GM12878 (cell line): Measurements from ENCODE around the gene PTPRD. TPM values are rescaled to one million over a fixed set of nuclear protein-coding genes. Genes with fewer than 3 reads are reported as not detected.

ENCODE experiments used
- ATAC-seq: fragments of 200-7000 bp; cut with Tn5 transposase; 3 replicates; pipeline ENCODE4 v1.9.1; 2020; ENCODE audit warnings: mild to moderate bottlenecking, moderate library complexity
- BruUV-seq: library from RNA; stranded (reverse); fragments of 400-500 nt; replicated peaks from 2 replicates; lab custom pipeline; 2021; lab: Mats Ljungman, UMichigan
- CTCF ChIA-PET: fragments of 300-600 bp; sonication (Branson Sonifier 250); formaldehyde crosslinking; extraction: SDS; loops from one replicate; lab custom pipeline; 2021; ENCODE audit warnings: inconsistent platforms; lab: Yijun Ruan, JAX
- POLR2A ChIA-PET: fragments of 350-600 bp; formaldehyde crosslinking; extraction: SDS; loops from one replicate; lab custom pipeline; 2021; ENCODE audit warnings: inconsistent platforms; lab: Charles Lee
- RAD21 ChIA-PET: fragments of 300-600 bp; sonication (Branson Sonifier 250); formaldehyde crosslinking; loops from one replicate; lab custom pipeline; 2023; ENCODE audit warnings: antibody characterized with exemption; ENCODE audit not compliant: unreplicated experiment; lab: Charles Lee
- SMC1A ChIA-PET: fragments of 300-600 bp; sonication (Branson Sonifier 250); formaldehyde crosslinking; loops from one replicate; lab custom pipeline; 2023; ENCODE audit not compliant: unreplicated experiment, uncharacterized antibody; lab: Charles Lee
- DNase-seq: peaks from one replicate; pipeline ENCODE4 v3.0.0-alpha.2; 2011; ENCODE audit warnings: low read depth, low spot score
- FAIRE-seq: peaks from 3 replicates; lab custom pipeline; 2011; peaks lifted over from hg19 to GRCh38; lab: Jason Lieb, UNC
- H2AFZ ChIP-seq: 2 replicates; pipeline ENCODE4 v1.6.0; 2011; ENCODE audit warnings: low read depth, low read length, control low read depth; ENCODE audit not compliant: control insufficient read depth
- H3K27ac ChIP-seq: 2 replicates; pipeline ENCODE4 v1.5.1; 2011; ENCODE audit warnings: control low read depth; ENCODE audit not compliant: control insufficient read depth, insufficient read depth
- H3K27me3 ChIP-seq, 2 experiments: replicated peaks in 1 of 2; 2 replicates each; pipeline versions ENCODE4 v1.6.0 to v1.6.1; 2011; ENCODE audit warnings: low read length in 1 of 2; ENCODE audit not compliant: control insufficient read depth in 2 of 2, insufficient read depth in 2 of 2
- H3K36me3 ChIP-seq, 2 experiments: 2 replicates each; pipeline ENCODE4 v1.5.1; 2011; ENCODE audit warnings: low read length in 1 of 2; ENCODE audit not compliant: control insufficient read depth in 2 of 2, insufficient read depth in 2 of 2
- H3K4me1 ChIP-seq: 2 replicates; pipeline ENCODE4 v1.6.1; 2011; ENCODE audit warnings: mild to moderate bottlenecking, low read length, moderate library complexity, mixed read lengths; ENCODE audit not compliant: control insufficient read depth, insufficient read depth
- H3K4me2 ChIP-seq: 2 replicates; pipeline ENCODE4 v1.6.0; 2011; ENCODE audit warnings: control low read depth; ENCODE audit not compliant: control insufficient read depth, insufficient read depth
- H3K4me3 ChIP-seq: fragments of 200-600 bp; sonication (generic); 2 replicates; pipeline ENCODE4 v1.5.1; 2016
- H3K79me2 ChIP-seq: 2 replicates; pipeline ENCODE4 v1.6.0; 2011; ENCODE audit warnings: low read length; ENCODE audit not compliant: control insufficient read depth, insufficient read depth
- H3K9ac ChIP-seq: 2 replicates; pipeline ENCODE4 v1.8.0; 2011; ENCODE audit warnings: low read length, control low read depth, mixed read lengths; ENCODE audit not compliant: control insufficient read depth, insufficient read depth
- H3K9me3 ChIP-seq: replicated peaks from 3 replicates; pipeline ENCODE4 v1.5.1; 2011; ENCODE audit warnings: mild to moderate bottlenecking, low read length; ENCODE audit not compliant: control insufficient read depth, insufficient read depth
- H4K20me1 ChIP-seq: 2 replicates; pipeline ENCODE4 v1.6.0; 2011; ENCODE audit not compliant: control insufficient read depth, insufficient read depth
- NRF1 ChIP-seq: conservative IDR thresholded peaks from 2 replicates; pipeline ENCODE4 v1.6.1; 2011; ENCODE audit warnings: mild to moderate bottlenecking, low read depth, low read length, improper control_type of control experiment
- PML ChIP-seq: IDR thresholded peaks from 2 replicates; pipeline ENCODE4 v1.6.1; 2012; ENCODE audit warnings: low read length, inconsistent platforms
- SIN3A ChIP-seq: IDR thresholded peaks from 2 replicates; pipeline ENCODE4 v1.6.1; 2012; ENCODE audit warnings: low read depth, low read length, improper control_type of control experiment
- STAT3 ChIP-seq: IDR thresholded peaks from 2 replicates; pipeline ENCODE4 v1.6.1; 2011; ENCODE audit warnings: low read depth, low read length, improper control_type of control experiment
- YBX1 ChIP-seq: fragments of 450-650 bp; IDR thresholded peaks from 2 replicates; pipeline ENCODE4 v1.6.1; 2016; ENCODE audit warnings: antibody characterized with exemption
- ZNF217 ChIP-seq: fragments of 450-650 bp; IDR thresholded peaks from 2 replicates; pipeline ENCODE4 v1.6.1; 2017; ENCODE audit warnings: antibody characterized with exemption, mild to moderate bottlenecking
- ZNF24 ChIP-seq: fragments of 450-650 bp; IDR thresholded peaks from 2 replicates; pipeline ENCODE4 v1.6.1; 2017; ENCODE audit warnings: antibody characterized with exemption, mild to moderate bottlenecking
- WGBS: methylation state at CpG from one replicate; pipeline ENCODE4 v1.1.6; 2016; ENCODE audit warnings: low lambda C conversion rate; ENCODE audit not compliant: insufficient replicate concordance, insufficient coverage; ENCODE audit errors: missing lambda C conversion rate; 5-methylcytosine and 5-hydroxymethylcytosine counted together
- in situ Hi-C: fragments of 300-500 bp; cut with MboI; formaldehyde crosslinking; loops from 9 replicates; pipeline ENCODE4 v1.14.3; 2018; ENCODE audit warnings: mixed read lengths
- intact Hi-C: fragments of 100-400 bp; cut with micrococcal nuclease; formaldehyde crosslinking; loops from one replicate; pipeline ENCODE4 v1.14.2; 2022; ENCODE audit not compliant: unreplicated experiment
- polyA plus RNA-seq, 11 experiments: library from polyadenylated mRNA; depleted of rRNA in 4 of 11; unstranded in 6 of 11; stranded (reverse) in 5 of 11; fragments of >200 nt; fragmentation: Nextera tagmentation in 4 of 11; fragmentation: Illumina TruSeq in 1 of 11; extraction: Ambion mirVana in 4 of 11; extraction: Trizol in 1 of 11; gene quantifications; 1 replicate in 1 of 11; 2 replicates in 10 of 11; pipeline versions ENCODE4 v1.2.1 to v1.2.3, GENCODE V29; 2011 to 2016; ENCODE audit warnings: inconsistent platforms in 2 of 11, missing spikeins in 2 of 11, low read depth in 1 of 11
- total RNA-seq, 4 experiments: library from RNA; depleted of rRNA in 3 of 4; stranded (reverse); fragments of >200 nt in 3 of 4; fragmentation: Illumina TruSeq in 1 of 4; extraction: Trizol in 1 of 4; gene quantifications; 2 replicates each; pipeline versions ENCODE4 v1.2.1 to v1.2.3, GENCODE V29; 2013 to 2021
- TF ChIP-seq, protein P1 (sequence below): fragments of 450-650 bp; IDR thresholded peaks from 2 replicates; pipeline ENCODE4 v1.6.1; 2014; ENCODE audit warnings: mild to moderate bottlenecking
- TF ChIP-seq, protein P2 (sequence below): fragments of 450-650 bp; IDR thresholded peaks from 2 replicates; pipeline ENCODE4 v1.6.1; 2017; ENCODE audit warnings: mild to moderate bottlenecking, moderate library complexity
- TF ChIP-seq, protein P3 (sequence below): fragments of 450-650 bp; formaldehyde crosslinking; IDR thresholded peaks from 2 replicates; pipeline ENCODE4 v1.4.0; 2022; ENCODE audit warnings: mild to moderate bottlenecking, moderate library complexity

PTPRD gene
- total and polyA plus RNA-seq, 10 of the 15 experiments (the other 5 are each of a cell fraction or from before 2014, with no cell fraction given), result under 0.01 to 0.05 (median 0.01) TPM; not detected in 7

DNA sequence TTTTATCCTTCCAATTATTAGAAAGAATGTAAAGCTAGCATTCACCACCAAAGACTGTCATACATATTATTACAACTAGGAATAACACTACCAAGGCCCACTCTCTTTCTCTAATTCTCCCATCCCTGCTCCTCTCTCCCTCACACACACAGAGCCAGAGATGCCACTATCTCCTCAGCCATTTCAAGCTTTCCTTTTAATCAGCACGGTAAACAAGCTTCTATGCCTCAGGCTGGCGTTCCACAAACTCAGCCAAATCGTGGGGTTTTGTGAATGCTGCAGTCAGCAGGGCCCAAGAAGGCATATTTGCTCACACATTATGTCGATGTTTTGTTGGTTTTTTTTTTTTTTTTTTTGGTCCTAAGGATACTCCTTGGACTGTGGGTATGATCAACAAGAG, 1833.3 kb downstream of the PTPRD start:
- in situ Hi-C loops (no loop called here), intact Hi-C loops (no loop called here)
- FAIRE-seq, result no peak
- H3K79me2 ChIP-seq, result no peaks in the 10 kb centered on the region
- no peak overlapping the region for H3K9ac ChIP-seq
- no peaks in the 10 kb centered on the region for H3K36me3 ChIP-seq
- no peak for ATAC-seq
- POLR2A ChIA-PET, result no interaction called here
- H3K4me3 ChIP-seq, result no peak overlapping the region
- no peak for DNase-seq
- no peak overlapping the region for H2AFZ ChIP-seq
- no peaks in the 10 kb centered on the region for H3K4me1 ChIP-seq
- SMC1A ChIA-PET, result no interaction called here
- H3K4me2 ChIP-seq, result no peak overlapping the region
- TF ChIP-seq SIN3A (no peak), ZNF24 (no peak)
- TF ChIP-seq, protein P1, sequence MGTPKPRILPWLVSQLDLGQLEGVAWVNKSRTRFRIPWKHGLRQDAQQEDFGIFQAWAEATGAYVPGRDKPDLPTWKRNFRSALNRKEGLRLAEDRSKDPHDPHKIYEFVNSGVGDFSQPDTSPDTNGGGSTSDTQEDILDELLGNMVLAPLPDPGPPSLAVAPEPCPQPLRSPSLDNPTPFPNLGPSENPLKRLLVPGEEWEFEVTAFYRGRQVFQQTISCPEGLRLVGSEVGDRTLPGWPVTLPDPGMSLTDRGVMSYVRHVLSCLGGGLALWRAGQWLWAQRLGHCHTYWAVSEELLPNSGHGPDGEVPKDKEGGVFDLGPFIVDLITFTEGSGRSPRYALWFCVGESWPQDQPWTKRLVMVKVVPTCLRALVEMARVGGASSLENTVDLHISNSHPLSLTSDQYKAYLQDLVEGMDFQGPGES, result no peak
- 5% methylated on average over 4 of the region's 4 CpGs for WGBS
- RAD21 ChIA-PET, result no interaction called here
- no peaks in the 10 kb centered on the region for H4K20me1 ChIP-seq
- H3K9me3 ChIP-seq, result no peaks in the 10 kb centered on the region
- BruUV-seq, result no TSS peak
- no peak overlapping the region for H3K27ac ChIP-seq
- H3K27me3 ChIP-seq, result no peaks in the 10 kb centered on the region; a peak in 1 of 4 replicates
- CTCF ChIA-PET, result no interaction called here

DNA sequence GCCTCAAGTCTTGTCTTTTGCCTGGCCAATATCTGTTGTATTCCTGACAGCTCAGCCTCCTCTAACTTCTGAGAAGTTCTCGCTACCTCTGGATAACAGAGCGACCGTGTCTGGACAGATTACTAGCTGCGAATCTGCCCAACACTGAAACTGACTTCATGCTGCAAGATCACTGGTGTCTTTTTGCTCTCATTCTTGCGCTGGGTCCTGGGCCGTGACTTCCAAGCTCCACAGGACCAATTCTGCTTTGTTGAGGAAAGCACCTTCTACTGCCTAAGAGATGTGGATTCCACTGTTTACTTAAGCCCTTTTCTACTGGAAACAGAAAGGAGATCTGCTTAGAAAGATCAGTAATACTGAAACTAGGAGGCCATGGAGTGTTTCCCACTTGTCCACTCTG, 1834.4 kb downstream of the PTPRD start:
- DNase-seq, result no peak
- Histone ChIP-seq H4K20me1 (no peaks in the 10 kb centered on the region), H3K27ac (no peak overlapping the region), H3K4me3 (no peak overlapping the region), H3K4me1 (no peaks in the 10 kb centered on the region), H3K27me3 (no peaks in the 10 kb centered on the region; a peak in 1 of 4 replicates), H3K36me3 (no peaks in the 10 kb centered on the region), H3K9me3 (no peaks in the 10 kb centered on the region), H3K9ac (no peak overlapping the region), H3K79me2 (no peaks in the 10 kb centered on the region), H3K4me2 (no peak overlapping the region), H2AFZ (no peak overlapping the region)
- no peak for FAIRE-seq
- no TSS peak for BruUV-seq
- WGBS, result 26% methylated on average over 6 of the region's 6 CpGs
- ChIA-PET POLR2A (no interaction called here), CTCF (no interaction called here), RAD21 (no interaction called here), SMC1A (no interaction called here)
- no peak for ATAC-seq
- intact Hi-C loops, result no loop called here
- in situ Hi-C loops, result no loop called here
- TF ChIP-seq NRF1 (no peak), PML (no peak), YBX1 (no peak), ZNF217 (no peak), STAT3 (no peak)
- TF ChIP-seq, protein P2, sequence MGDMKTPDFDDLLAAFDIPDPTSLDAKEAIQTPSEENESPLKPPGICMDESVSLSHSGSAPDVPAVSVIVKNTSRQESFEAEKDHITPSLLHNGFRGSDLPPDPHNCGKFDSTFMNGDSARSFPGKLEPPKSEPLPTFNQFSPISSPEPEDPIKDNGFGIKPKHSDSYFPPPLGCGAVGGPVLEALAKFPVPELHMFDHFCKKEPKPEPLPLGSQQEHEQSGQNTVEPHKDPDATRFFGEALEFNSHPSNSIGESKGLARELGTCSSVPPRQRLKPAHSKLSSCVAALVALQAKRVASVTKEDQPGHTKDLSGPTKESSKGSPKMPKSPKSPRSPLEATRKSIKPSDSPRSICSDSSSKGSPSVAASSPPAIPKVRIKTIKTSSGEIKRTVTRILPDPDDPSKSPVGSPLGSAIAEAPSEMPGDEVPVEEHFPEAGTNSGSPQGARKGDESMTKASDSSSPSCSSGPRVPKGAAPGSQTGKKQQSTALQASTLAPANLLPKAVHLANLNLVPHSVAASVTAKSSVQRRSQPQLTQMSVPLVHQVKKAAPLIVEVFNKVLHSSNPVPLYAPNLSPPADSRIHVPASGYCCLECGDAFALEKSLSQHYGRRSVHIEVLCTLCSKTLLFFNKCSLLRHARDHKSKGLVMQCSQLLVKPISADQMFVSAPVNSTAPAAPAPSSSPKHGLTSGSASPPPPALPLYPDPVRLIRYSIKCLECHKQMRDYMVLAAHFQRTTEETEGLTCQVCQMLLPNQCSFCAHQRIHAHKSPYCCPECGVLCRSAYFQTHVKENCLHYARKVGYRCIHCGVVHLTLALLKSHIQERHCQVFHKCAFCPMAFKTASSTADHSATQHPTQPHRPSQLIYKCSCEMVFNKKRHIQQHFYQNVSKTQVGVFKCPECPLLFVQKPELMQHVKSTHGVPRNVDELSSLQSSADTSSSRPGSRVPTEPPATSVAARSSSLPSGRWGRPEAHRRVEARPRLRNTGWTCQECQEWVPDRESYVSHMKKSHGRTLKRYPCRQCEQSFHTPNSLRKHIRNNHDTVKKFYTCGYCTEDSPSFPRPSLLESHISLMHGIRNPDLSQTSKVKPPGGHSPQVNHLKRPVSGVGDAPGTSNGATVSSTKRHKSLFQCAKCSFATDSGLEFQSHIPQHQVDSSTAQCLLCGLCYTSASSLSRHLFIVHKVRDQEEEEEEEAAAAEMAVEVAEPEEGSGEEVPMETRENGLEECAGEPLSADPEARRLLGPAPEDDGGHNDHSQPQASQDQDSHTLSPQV, result no peak
- TF ChIP-seq, protein P3, sequence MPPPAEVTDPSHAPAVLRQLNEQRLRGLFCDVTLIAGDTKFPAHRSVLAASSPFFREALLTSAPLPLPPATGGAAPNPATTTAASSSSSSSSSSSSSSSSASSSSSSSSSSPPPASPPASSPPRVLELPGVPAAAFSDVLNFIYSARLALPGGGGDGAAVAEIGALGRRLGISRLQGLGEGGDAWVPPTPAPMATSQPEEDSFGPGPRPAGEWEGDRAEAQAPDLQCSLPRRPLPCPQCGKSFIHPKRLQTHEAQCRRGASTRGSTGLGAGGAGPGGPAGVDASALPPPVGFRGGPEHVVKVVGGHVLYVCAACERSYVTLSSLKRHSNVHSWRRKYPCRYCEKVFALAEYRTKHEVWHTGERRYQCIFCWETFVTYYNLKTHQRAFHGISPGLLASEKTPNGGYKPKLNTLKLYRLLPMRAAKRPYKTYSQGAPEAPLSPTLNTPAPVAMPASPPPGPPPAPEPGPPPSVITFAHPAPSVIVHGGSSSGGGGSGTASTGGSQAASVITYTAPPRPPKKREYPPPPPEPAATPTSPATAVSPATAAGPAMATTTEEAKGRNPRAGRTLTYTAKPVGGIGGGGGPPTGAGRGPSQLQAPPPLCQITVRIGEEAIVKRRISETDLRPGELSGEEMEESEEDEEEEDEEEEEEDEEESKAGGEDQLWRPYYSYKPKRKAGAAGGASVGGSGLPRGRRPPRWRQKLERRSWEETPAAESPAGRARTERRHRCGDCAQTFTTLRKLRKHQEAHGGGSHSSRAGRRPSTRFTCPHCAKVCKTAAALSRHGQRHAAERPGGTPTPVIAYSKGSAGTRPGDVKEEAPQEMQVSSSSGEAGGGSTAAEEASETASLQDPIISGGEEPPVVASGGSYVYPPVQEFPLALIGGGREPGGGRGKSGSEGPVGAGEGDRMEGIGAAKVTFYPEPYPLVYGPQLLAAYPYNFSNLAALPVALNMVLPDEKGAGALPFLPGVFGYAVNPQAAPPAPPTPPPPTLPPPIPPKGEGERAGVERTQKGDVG (CRISPR knock-in tag), result no peak
